Measurements from ENCODE around the gene SLC12A7.

GRCh38 chr5:1081519-1081918 lies 30.3 kb downstream of the SLC12A7 start:
- TF ChIP-seq CTCF (conservative IDR thresholded peaks at IDR 0.05) (no peak), ZFX (IDR thresholded peaks at IDR 0.05) (no peak)
